AG04450 (cell line): ENCODE data around the gene FRMD4A. TPM values are rescaled to one million over a fixed set of nuclear protein-coding genes. Genes with fewer than 3 reads are reported as not detected.

ENCODE experiments used
- CTCF ChIA-PET: fragments of 300-600, 350-600 bp; formaldehyde crosslinking; extraction: SDS; loops from one replicate; lab custom pipeline; 2022; ENCODE audit warnings: antibody characterized with exemption, inconsistent platforms; lab: Charles Lee
- POLR2A ChIA-PET: fragments of 350-600 bp; formaldehyde crosslinking; extraction: SDS; loops from one replicate; lab custom pipeline; 2021; ENCODE audit warnings: antibody characterized with exemption, inconsistent platforms; lab: Yijun Ruan, JAX
- DNase-seq: peaks from one replicate; pipeline ENCODE4 v3.0.0-alpha.2; 2011; ENCODE audit warnings: low read depth, low spot score
- H3K27ac ChIP-seq: one replicate; pipeline ENCODE4 v1.5.1; 2012; ENCODE audit warnings: low read depth, low read length, control low read depth
- H3K27me3 ChIP-seq: one replicate; pipeline ENCODE4 v1.6.0; 2012; ENCODE audit warnings: low read length; ENCODE audit not compliant: control insufficient read depth, insufficient read depth
- H3K4me3 ChIP-seq: 2 replicates; pipeline ENCODE4 v1.5.1; 2011; ENCODE audit warnings: mild to moderate bottlenecking, low read depth, low read length, control low read depth
- H3K9me3 ChIP-seq: 2 replicates; pipeline ENCODE4 v1.5.1; 2012; ENCODE audit warnings: low read length; ENCODE audit not compliant: control insufficient read depth, insufficient read depth
- CTCF ChIP-seq: IDR thresholded peaks from 2 replicates; pipeline ENCODE4 v1.5.1; 2011; ENCODE audit warnings: low read depth, low read length, control low read depth, inconsistent platforms
- polyA plus RNA-seq: library from polyadenylated mRNA; depleted of rRNA; stranded (reverse); fragments of >200 nt; gene quantifications from 2 replicates; pipeline ENCODE4 v1.2.3, GENCODE V29; 2011

The FRMD4A gene
- polyA plus RNA-seq, 1 experiment: 45.7 TPM

DNA sequence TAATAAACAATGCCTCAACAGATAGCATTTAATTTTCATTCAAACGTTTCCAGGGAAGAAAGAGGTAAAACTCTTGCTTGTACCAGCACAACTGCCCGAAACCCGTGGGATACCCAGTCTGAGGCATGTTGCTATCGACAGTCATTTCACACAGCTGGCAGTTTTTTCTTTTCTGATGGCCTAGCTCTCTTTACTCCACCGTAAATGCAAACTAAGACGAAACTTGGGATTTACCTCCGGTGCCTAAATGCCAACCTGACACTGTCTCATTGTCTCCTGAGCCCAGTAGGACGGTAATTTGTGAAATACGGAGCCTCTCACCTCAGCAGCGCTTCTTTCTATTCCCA is 600.4 kb downstream of the FRMD4A start:
- ChIA-PET CTCF (no interaction called here), POLR2A (no interaction called here)
- Histone ChIP-seq H3K9me3 (no peaks in the 10 kb centered on the region), H3K27me3 (no peaks in the 10 kb centered on the region), H3K27ac (no peak overlapping the region), H3K4me3 (no peak overlapping the region)
- TF ChIP-seq CTCF: no peak
- DNase-seq: no peak

GRCh38 chr10:13729586-13730305 is 601.0 kb downstream of the FRMD4A start:
- ChIA-PET CTCF (no interaction called here), POLR2A (no interaction called here)
- DNase-seq: no peak
- no peaks in the 10 kb centered on the region for H3K27me3 ChIP-seq
- H3K9me3 ChIP-seq: no peaks in the 10 kb centered on the region
- TF ChIP-seq CTCF: no peak
- no peak overlapping the region for H3K27ac ChIP-seq
- H3K4me3 ChIP-seq: no peak overlapping the region

- H3K4me3 ChIP-seq: no peak overlapping the region
- CTCF ChIA-PET: no interaction called here
Measured at GRCh38 chr10:13728898-13729535, 601.7 kb downstream of the FRMD4A start.

GRCh38 chr10:13725594-13725993 is 605.1 kb downstream of the FRMD4A start:
- CTCF ChIA-PET: no interaction called here
- POLR2A ChIA-PET: no interaction called here

More at GRCh38 chr10:13728898-13729535, 601.7 kb downstream of the FRMD4A start:
- POLR2A ChIA-PET: no interaction called here
- no peak for DNase-seq
- H3K27me3 ChIP-seq: no peaks in the 10 kb centered on the region
- no peak overlapping the region for H3K27ac ChIP-seq
- no peaks in the 10 kb centered on the region for H3K9me3 ChIP-seq
- TF ChIP-seq CTCF: no peak

More at GRCh38 chr10:13725594-13725993, 605.1 kb downstream of the FRMD4A start:
- DNase-seq: no peak
- no peak overlapping the region for H3K4me3 ChIP-seq
- H3K27ac ChIP-seq: no peak overlapping the region
- H3K27me3 ChIP-seq: no peaks in the 10 kb centered on the region
- no peak for TF ChIP-seq CTCF
- no peaks in the 10 kb centered on the region for H3K9me3 ChIP-seq
